ENCODE data around the gene ZNF519. TPM values are rescaled to one million over a fixed set of nuclear protein-coding genes. Genes with fewer than 3 reads are reported as not detected.
"Not testable (repeated sequence)": the region's sequence is repeated elsewhere in the genome, so short reads cannot be mapped to it uniquely, and the experiment has no call there.

Gene ZNF519
- total and polyA plus RNA-seq, 9 donors = 5.4 to 9.5 (median 6.9) TPM

- 66% methylated on average over 6 of the region's 6 CpGs for WGBS (ENCODE audit: insufficient coverage)
- not testable (repeated sequence) for H3K27ac ChIP-seq (ENCODE audit: low read length); H3K4me3 ChIP-seq (ENCODE audit: low read length); H3K36me3 ChIP-seq (ENCODE audit: control insufficient read depth, insufficient read depth, low read length); H3K27me3 ChIP-seq (ENCODE audit: control insufficient read depth, insufficient read depth, low read length); H3K9me3 ChIP-seq (replicated peaks; ENCODE audit: control insufficient read depth, low read depth, low read length); H3K4me1 ChIP-seq (ENCODE audit: control insufficient read depth, insufficient read depth, low read length); DNase-seq
These were observed 40.2 kb upstream of the ZNF519 start for GRCh38 chr18:14172142-14173115.

- not testable (repeated sequence) for H3K9me3 ChIP-seq (replicated peaks; ENCODE audit: control insufficient read depth, low read depth, low read length); H3K27ac ChIP-seq (ENCODE audit: low read length); H3K36me3 ChIP-seq (ENCODE audit: control insufficient read depth, insufficient read depth, low read length); DNase-seq; H3K4me1 ChIP-seq (ENCODE audit: control insufficient read depth, insufficient read depth, low read length); H3K27me3 ChIP-seq (ENCODE audit: control insufficient read depth, insufficient read depth, low read length); H3K4me3 ChIP-seq (ENCODE audit: low read length)
- 82% methylated on average over 5 of the region's 5 CpGs for WGBS (ENCODE audit: insufficient coverage)
These were observed 39.3 kb upstream of the ZNF519 start for GRCh38 chr18:14171301-14172141.

DNA sequence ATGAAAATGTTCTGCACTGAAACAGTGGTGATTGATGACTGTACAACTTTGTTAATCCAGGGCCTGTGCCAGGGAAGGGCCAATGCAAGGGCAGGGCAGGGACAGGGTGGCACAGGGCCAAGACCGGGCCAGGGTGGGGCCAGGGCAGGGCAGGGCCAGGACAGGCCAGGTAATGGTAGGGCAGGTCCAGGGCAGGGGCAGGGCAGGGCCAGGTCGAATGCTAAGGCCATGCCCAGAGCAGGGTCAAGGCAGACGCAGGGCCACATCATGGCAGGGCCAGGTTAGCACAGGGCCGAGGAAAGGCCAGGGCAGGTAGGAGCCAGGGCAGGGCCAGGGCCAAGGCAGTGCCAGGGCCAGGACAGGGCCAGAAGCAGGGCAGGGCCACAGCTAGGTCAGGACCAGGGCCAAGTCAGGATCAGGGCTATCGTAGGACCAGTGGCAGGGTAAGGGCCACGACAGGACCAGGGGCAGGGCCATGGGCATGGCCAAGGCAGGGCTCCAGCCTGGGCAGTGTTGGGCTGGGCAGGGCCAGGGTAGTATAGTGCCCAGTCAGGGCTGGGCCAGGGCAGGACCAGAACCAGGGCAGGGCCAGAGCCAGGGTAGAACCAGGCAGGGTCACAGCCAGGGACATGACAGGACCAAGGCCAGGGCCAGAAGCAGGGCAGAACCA is 38.3 kb upstream of the ZNF519 start:
- 63% methylated on average over 4 of the region's 6 CpGs for WGBS (ENCODE audit: insufficient coverage)

DNA sequence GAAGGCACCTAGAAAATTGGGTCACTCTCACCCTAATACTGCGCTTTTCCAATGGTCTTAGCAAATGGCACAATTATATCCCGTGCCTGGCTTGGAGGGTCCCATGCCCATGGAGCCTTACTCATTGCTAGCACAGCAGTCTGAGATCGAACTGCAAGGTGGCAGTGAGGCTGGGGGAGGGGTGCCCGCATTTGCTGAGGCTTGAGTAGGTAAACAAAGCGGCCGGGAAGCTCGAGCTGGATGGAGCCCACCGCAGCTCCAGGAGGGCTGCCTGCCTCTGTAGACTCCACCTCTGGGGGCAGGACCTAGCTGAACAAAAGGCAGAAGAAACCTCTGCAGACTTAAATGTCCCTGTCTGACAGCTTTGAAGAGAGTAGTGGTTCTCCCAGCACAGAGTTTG is 30.7 kb upstream of the ZNF519 start:
- not testable (repeated sequence) for H3K27me3 ChIP-seq (ENCODE audit: control insufficient read depth, insufficient read depth, low read length); H3K27ac ChIP-seq (ENCODE audit: low read length); DNase-seq; H3K4me3 ChIP-seq (ENCODE audit: low read length); H3K4me1 ChIP-seq (ENCODE audit: control insufficient read depth, insufficient read depth, low read length); H3K9me3 ChIP-seq (replicated peaks; ENCODE audit: control insufficient read depth, low read depth, low read length); H3K36me3 ChIP-seq (ENCODE audit: control insufficient read depth, insufficient read depth, low read length)
- WGBS (ENCODE audit: insufficient coverage) = 41% methylated on average over 4 of the region's 8 CpGs

More for the DNA sequence above, 38.3 kb upstream of the ZNF519 start:
- DNase-seq; H3K4me1 ChIP-seq (ENCODE audit: control insufficient read depth, insufficient read depth, low read length); H3K9me3 ChIP-seq (replicated peaks; ENCODE audit: control insufficient read depth, low read depth, low read length); H3K36me3 ChIP-seq (ENCODE audit: control insufficient read depth, insufficient read depth, low read length); H3K27ac ChIP-seq (ENCODE audit: low read length); H3K27me3 ChIP-seq (ENCODE audit: control insufficient read depth, insufficient read depth, low read length); H3K4me3 ChIP-seq (ENCODE audit: low read length): not testable (repeated sequence)

DNA sequence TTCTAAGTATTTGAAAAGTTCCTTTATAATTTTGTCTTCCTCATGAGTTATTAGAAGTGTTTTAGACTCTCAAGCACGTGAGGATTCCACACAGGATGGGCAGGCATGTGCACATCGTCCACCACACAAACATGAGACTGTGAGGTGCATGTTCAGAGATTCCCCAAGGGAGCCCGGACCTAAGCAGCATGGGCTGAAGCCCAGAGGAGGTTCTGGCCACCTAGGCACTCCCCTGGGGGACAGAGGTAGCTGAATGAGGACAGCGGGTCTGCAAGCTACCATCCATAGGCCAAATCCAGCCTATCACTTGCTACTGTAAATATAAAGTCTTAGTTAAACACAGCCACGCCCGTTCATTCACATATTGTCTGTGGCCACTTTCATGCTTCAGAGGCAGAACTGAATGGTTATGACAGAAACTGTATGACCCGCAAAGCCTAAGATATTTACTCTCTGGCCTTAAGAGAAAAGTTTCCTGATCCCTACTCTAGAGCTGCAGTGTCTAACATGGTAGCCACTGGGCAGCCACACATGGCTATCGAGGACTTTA is 19.4 kb upstream of the ZNF519 start:
- not testable (repeated sequence) for H3K36me3 ChIP-seq (ENCODE audit: control insufficient read depth, insufficient read depth, low read length); H3K4me1 ChIP-seq (ENCODE audit: control insufficient read depth, insufficient read depth, low read length); H3K4me3 ChIP-seq (ENCODE audit: low read length); H3K9me3 ChIP-seq (replicated peaks; ENCODE audit: control insufficient read depth, low read depth, low read length); DNase-seq; H3K27ac ChIP-seq (ENCODE audit: low read length); H3K27me3 ChIP-seq (ENCODE audit: control insufficient read depth, insufficient read depth, low read length)
- 100% methylated on average over 1 of the region's 8 CpGs for WGBS (ENCODE audit: insufficient coverage)

- 100% methylated on average over 1 of the region's 11 CpGs for WGBS (ENCODE audit: insufficient coverage)
- H3K4me3 ChIP-seq (ENCODE audit: low read length); H3K36me3 ChIP-seq (ENCODE audit: control insufficient read depth, insufficient read depth, low read length); H3K27me3 ChIP-seq (ENCODE audit: control insufficient read depth, insufficient read depth, low read length); DNase-seq; H3K27ac ChIP-seq (ENCODE audit: low read length); H3K9me3 ChIP-seq (replicated peaks; ENCODE audit: control insufficient read depth, low read depth, low read length); H3K4me1 ChIP-seq (ENCODE audit: control insufficient read depth, insufficient read depth, low read length): not testable (repeated sequence)
These were observed 18.5 kb upstream of the ZNF519 start for GRCh38 chr18:14150766-14151165.

DNA sequence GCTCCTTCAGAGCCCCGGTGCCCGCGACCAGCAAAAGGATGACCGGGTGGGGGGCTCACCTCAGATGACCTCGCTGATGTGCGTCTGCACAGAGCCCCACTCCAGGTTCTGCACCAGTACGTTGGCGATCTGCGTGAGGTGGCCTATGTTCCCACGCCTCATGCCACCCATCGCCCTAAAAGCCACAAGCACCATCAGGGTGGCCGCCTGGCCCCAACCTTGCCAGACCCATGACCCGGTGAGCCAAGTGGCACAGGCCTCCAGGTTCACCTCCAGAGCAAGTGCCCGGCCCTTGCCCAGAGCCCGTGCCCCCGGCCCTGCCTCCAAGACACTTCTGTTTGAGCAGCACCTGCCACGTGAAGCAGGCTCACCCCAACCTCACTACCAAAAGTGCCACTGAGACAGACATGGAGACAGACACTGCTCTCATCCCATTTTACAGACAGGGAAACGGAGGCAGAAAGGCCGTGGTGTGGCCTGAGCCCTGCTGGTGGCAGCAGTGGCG is 17.7 kb upstream of the ZNF519 start:
- H3K9me3 ChIP-seq (replicated peaks; ENCODE audit: control insufficient read depth, low read depth, low read length); H3K4me1 ChIP-seq (ENCODE audit: control insufficient read depth, insufficient read depth, low read length); H3K27me3 ChIP-seq (ENCODE audit: control insufficient read depth, insufficient read depth, low read length); H3K36me3 ChIP-seq (ENCODE audit: control insufficient read depth, insufficient read depth, low read length); H3K27ac ChIP-seq (ENCODE audit: low read length); DNase-seq; H3K4me3 ChIP-seq (ENCODE audit: low read length): not testable (repeated sequence)
- WGBS (ENCODE audit: insufficient coverage) = 95% methylated on average over 14 of the region's 20 CpGs

DNA sequence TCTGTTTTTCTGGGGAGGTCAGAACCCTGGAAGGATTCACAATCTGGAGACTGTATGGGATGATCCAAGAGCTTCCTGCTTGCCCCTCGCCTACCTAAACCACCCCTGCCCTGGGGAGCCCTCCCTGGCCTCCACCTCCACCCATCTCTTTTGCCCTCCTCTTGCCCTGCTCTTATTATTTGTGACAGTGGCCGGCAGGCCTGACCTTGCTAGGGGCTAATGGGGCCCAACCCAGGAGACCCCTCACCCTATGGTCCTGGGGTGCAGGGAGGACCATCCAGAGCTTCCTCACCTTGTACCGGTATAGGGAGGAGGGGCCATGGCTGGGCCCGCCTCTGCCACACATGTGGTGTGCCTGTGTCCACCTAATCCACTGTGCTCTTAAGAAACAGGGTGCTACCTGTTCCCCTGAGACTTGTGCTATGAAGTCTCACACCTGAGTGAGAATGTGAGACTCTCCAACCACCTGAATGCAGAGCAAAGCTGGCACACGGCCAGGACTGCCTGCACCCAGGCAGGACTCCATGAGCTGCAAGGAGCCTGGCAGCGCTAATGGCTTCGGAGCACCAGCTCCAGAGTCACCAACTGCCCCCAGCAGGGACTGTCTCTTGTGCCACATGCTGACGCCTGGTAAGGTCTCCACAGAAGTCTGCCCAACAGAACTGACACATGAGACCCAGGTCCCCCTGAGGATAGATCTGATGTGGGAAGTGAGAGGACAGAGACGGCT is 17.1 kb upstream of the ZNF519 start:
- not testable (repeated sequence) for H3K4me1 ChIP-seq (ENCODE audit: control insufficient read depth, insufficient read depth, low read length); DNase-seq; H3K27me3 ChIP-seq (ENCODE audit: control insufficient read depth, insufficient read depth, low read length); H3K27ac ChIP-seq (ENCODE audit: low read length); H3K36me3 ChIP-seq (ENCODE audit: control insufficient read depth, insufficient read depth, low read length); H3K9me3 ChIP-seq (replicated peaks; ENCODE audit: control insufficient read depth, low read depth, low read length); H3K4me3 ChIP-seq (ENCODE audit: low read length)
- 83% methylated on average over 2 of the region's 9 CpGs for WGBS (ENCODE audit: insufficient coverage)
